ENCODE results near the gene ZNF689.

The ZNF689 gene

DNA sequence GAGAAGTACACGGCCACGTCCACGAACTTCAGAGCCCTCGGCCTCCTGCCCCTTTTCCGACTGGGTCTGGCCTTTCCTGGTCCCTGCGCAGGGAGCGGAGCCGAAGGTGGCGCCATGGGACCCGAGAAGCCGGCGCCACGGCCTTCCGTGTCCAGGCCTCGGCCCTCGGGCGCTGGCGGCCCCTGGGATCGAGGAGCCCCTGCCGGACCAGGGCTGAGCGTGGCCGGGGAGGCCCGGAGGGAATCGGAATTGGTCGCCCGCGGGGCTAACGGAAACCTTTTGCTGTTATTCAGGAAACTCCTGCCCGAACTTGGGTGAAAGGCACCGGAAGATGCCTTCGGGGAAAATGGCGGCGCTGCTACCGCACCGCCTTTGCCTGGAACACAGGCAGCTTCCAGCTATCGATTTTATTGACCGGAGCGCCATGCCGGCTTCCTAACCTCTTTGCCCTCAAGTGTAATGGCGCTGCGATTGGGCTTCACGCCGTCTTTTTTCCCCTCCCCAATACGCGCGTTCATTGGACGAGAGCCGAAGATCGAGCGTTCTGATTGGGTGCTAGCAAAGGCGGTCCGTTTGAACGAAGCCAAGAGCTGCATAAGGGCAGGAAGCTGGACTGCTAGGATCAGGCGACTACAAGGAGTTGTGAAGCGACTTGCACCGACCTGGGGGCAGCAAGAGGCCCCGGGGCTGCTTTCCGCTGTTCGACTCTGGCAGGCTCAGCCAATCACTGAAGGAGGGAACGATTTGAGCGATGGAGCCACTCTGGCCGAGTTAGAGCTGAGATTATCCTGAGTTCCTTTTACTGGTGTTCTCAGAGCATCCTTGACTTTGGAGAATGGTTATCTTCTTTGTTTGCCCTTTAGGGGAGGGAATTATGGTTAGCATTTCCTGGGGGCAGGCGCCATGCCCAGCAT lies at the start of gene ZNF689:
Gene ZNF689 (minus strand): TSS at position 464 of the 914 bp plus-strand sequence. CDS start 348 bp downstream, at position 116.
- DNase-seq = peak; percentile 97
- no peaks in the 10 kb centered on the region for H3K9me3 ChIP-seq (ENCODE audit: severe bottlenecking)
- peaks cover 38% of the 10 kb centered on the region for H3K36me3 ChIP-seq
- peak within 1 kb of the TSS; percentile 99 for H3K4me3 ChIP-seq (ENCODE audit: low read depth, low read length)
- H3K27ac ChIP-seq = peak within 1 kb of the TSS; percentile 99
- TF ChIP-seq, protein P1, sequence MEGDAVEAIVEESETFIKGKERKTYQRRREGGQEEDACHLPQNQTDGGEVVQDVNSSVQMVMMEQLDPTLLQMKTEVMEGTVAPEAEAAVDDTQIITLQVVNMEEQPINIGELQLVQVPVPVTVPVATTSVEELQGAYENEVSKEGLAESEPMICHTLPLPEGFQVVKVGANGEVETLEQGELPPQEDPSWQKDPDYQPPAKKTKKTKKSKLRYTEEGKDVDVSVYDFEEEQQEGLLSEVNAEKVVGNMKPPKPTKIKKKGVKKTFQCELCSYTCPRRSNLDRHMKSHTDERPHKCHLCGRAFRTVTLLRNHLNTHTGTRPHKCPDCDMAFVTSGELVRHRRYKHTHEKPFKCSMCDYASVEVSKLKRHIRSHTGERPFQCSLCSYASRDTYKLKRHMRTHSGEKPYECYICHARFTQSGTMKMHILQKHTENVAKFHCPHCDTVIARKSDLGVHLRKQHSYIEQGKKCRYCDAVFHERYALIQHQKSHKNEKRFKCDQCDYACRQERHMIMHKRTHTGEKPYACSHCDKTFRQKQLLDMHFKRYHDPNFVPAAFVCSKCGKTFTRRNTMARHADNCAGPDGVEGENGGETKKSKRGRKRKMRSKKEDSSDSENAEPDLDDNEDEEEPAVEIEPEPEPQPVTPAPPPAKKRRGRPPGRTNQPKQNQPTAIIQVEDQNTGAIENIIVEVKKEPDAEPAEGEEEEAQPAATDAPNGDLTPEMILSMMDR (IDR thresholded peaks at IDR 0.05; ENCODE audit: low read depth, low read length) = no peak
- H3K27me3 ChIP-seq (ENCODE audit: insufficient read depth, low read depth, severe bottlenecking) = no peaks in the 10 kb centered on the region

DNA sequence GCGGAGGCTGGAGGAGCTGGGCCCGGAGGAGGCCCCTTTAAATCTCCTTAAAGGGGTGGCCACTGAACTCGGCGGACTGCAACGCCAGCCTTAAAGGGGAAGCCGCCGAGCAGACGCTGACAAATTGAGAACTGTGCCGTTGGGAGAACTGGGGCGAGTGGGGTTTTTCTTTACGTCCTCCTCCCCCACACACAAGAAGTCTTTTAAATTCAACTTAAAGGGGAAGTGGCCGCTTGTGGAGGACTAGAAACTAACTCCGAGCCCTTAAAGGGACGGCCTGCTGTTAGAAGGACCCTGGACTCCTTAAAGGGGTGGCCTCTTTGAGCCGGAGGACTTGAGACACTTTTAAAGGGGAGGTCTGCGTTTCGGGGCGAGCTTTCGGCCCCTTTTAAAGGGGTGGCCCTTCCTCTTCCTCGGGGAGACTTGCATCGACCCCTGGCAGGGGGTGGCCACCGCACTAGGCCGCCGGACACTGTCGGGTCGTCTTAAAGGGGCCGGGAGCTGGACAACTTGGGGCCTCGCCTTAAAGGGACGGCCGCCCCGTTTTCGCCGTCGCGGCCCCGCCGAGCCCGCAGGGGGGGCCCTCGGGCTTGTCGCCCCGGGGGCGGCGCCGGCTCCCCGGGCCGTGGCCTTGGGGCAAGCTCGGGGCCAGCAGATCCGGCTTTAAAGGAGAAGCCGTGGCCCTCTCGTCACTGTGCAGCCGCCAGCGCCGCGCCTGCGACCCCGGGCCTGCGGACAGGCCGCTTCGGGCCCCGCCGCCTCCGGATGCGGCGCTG lies 48.7 kb upstream of the ZNF689 start:
- Histone ChIP-seq H3K9me3 (ENCODE audit: severe bottlenecking) (no peaks in the 10 kb centered on the region), H3K27me3 (ENCODE audit: insufficient read depth, low read depth, severe bottlenecking) (no peaks in the 10 kb centered on the region), H3K4me3 (ENCODE audit: low read depth, low read length) (peak overlapping the region; percentile 86), H3K36me3 (peaks cover 66% of the 10 kb centered on the region), H3K27ac (peak overlapping the region; percentile 86)
- TF ChIP-seq, protein P1 (IDR thresholded peaks at IDR 0.05; ENCODE audit: low read depth, low read length) = no peak
- no peak for DNase-seq

DNA sequence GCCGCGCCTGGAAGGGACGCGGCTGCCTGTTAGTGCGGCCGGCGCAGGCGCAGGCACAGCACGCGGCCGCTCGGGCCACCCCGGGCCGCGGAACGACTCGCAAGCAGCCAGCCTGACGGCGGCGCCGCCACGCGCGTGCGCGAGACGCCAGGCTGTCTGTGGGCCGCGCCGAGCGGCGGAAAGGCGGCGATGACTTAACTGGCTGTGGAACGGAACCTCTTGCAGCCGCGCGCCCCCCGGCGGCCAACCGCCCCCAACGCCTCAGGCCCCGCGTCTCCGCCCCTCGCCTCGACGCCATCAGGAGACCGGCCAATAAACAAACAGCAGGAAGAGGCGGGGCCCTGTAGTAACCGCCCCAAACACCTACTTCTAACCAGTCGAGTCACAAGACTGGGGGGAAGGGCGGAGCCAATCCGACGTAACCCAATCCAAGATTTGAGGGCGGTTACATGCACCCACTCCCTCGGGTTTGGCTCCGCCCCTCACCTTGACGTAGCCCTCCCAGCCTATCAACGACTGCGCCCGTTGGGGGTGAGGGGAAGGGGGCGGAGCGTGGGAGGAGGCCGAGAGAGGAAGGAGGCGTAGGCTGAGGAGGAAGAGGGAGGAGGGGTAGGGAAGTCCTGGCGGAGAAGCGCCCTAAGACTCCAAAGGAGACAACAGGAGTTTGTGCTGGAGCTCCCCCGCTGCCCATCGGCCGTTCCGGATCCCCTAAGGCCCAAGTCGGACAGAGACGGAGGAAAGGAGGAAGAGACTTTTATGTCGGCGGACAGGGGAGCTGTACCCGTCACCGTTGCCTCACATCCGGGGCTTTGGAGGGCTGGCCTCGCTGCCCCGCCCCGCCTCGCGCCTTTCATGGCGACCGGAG lies 47.9 kb upstream of the ZNF689 start, which contains the start of gene FBRS:
Gene FBRS (plus strand): TSS at position 566 of the 865 bp plus-strand sequence. CDS start 1,088 bp downstream, outside the sequence.
- TF ChIP-seq, protein P1 (IDR thresholded peaks at IDR 0.05; ENCODE audit: low read depth, low read length) = peak; percentile 77

DNA sequence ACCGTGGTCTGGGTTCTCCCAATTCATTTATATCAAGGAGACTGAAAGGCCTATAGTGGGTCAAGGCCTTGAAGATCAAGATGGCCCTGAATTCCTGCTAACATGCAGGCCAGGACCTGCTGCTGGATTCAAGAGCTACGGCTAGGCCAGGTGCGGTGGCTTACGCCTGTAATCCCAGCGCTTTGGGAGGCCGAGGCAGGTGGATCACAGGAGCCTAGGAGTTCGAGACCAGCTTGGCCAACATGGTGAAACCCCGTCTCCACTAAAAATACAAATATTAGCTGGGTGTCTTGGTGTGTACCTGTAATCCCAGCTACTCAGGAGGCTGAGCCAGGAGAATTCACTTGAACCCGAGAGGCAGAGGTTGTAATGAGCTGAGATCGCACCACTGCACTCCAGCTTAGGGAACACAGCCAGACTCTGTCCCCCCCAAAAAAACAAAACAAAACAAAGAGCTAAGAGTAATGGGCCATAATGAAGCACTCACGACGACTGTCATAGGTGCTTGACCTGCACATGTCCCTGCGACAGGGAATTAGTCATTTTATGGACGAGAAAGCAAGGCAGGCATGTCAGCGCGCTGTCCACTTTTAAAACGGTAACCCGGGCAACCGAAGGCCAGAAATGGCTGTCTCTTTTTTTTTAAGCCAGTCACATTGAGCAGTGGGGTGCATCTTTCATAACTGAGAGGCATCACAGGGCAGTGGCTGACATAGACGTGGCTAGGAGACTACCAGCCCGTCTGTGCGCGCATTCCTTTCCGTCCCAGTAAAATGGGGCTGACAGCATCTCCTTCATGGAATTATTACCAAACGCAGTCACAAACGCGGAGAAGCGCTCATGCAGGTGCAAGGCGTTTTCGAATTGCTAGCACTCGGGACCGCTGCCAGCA lies 47.0 kb upstream of the ZNF689 start:
- H3K27me3 ChIP-seq (ENCODE audit: insufficient read depth, low read depth, severe bottlenecking) = no peaks in the 10 kb centered on the region
- peaks cover 65% of the 10 kb centered on the region for H3K36me3 ChIP-seq
- H3K9me3 ChIP-seq (ENCODE audit: severe bottlenecking) = no peaks in the 10 kb centered on the region
- H3K27ac ChIP-seq = peak overlapping the region; percentile 77
- no peak for DNase-seq
- peak overlapping the region; percentile 50 for H3K4me3 ChIP-seq (ENCODE audit: low read depth, low read length)
- TF ChIP-seq, protein P1 (IDR thresholded peaks at IDR 0.05; ENCODE audit: low read depth, low read length) = no peak

More for the DNA sequence above, 47.9 kb upstream of the ZNF689 start, which contains the start of gene FBRS:
- H3K27ac ChIP-seq = peak within 1 kb of the TSS; percentile 86
- no peaks in the 10 kb centered on the region for H3K9me3 ChIP-seq (ENCODE audit: severe bottlenecking)
- peaks cover 66% of the 10 kb centered on the region for H3K36me3 ChIP-seq
- DNase-seq = peak; percentile 100
- H3K4me3 ChIP-seq (ENCODE audit: low read depth, low read length) = peak within 1 kb of the TSS; percentile 86
- H3K27me3 ChIP-seq (ENCODE audit: insufficient read depth, low read depth, severe bottlenecking) = no peaks in the 10 kb centered on the region
